COR-L47 (cell line): ENCODE results near the gene SMAD9.
A peak's percentile ranks its signal among the peaks of the same experiment; 100 is the strongest.

Experiments
- DNase-seq: peaks from one replicate; lab custom pipeline; 2025; lab: John Stamatoyannopoulos, UW

The SMAD9 gene

DNA sequence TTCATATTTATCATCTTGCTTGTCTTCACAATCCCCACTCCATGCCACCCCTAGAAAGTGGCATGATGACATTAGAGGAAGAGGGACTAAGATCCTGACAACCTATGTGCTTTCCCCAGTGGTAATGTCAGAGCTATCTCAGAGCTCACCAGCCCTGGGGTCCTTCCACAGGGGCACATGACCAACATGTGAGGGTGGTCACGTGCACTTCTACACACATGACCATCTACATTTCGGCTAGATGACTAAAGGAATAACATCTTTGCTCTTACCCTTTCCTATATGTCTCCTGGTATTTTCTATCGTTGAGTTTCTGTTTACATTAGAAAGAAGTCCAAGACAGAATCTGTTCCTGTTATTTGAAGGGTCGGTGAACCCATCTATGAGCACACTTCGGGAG lies 54.8 kb downstream of the SMAD9 start:
- no peak for DNase-seq

DNA sequence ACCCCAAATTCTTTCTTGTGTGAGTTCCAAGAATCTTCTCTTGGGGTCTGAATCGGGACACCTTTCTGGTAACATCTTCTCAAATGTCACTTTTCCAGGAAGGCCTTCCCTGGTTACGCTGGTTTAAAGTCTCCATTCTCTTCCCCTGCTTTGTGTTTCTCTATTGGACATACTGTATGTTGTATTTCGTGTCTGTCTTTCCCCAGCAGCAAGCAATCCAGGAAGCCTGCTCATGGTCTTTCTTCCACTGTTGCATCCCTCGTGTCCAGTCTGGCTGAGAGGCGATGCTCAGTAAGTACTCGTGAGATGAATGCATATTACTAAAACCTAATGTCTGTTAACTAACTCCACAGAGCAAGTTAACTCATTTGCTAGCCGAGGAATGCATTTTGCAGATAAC lies 57.3 kb downstream of the SMAD9 start:
- no peak for DNase-seq

DNA sequence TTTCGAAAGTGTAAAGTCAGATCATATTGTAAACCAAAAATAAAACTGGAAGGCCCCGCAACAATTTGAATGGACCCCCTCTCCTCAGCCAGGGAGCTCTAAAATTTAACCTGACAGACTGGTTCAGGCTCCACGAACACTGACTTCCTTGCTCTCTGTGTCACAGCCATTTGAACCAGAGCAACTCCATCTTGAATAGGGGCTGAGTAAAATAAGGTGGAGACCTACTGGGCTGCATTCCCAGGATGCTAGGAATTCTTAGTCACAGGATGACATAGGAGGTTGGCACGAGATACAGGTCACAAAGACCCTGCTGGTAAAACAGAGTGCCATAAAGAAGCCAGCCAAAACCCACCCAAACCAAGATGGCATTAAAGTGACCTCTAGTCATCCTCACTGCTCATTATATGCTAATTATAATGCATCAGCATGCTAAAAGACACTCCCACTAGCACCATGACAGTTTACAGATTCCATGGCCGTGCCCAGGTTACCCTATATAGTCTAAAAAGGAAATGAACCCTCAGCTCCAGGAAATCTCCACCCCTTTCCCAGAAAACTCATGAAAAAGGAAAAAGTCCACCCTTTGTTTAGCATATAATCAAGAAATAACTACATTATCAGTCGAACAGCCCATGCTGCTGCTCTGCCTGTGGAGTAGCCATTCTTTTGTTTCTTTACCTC lies 57.9 kb downstream of the SMAD9 start:
- no peak for DNase-seq

DNA sequence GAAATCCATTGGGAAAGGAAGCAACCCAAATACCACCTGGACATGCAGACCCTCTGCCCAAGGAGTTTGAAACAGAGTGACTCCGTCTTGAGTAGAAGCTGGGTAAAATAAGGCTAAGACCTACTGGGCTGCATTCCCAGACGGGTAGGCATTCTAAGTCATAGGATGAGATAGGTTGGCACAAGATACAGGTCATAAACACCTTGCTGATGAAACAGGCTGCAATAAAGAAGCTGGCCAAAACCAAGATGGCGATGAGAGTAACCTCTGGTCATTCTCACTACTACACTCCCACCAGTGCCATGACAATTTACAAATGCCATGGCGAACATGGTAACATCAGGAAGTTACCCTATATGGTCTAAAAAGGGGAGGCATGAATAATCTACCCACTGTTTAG lies 60.8 kb downstream of the SMAD9 start:
- no peak for DNase-seq

DNA sequence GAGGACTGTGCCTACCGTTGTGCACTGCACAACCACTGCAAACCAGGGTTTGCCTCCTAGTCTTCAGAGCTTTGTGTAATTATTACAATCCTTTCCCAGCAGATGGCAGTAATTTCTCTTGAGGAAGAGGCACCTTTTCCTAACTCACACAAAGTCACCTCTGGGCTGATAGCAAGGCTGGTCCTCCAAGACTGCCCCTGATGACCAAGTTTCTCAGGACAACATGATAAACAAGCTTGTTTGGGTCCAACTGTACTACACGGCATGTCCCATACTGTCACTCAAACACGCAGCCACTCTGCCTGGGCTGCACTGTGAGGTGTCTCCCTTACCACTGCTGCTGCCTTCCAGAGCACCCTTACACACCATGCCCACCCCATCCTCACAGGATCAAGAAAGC lies 61.7 kb downstream of the SMAD9 start:
- DNase-seq = peak; percentile 66

DNA sequence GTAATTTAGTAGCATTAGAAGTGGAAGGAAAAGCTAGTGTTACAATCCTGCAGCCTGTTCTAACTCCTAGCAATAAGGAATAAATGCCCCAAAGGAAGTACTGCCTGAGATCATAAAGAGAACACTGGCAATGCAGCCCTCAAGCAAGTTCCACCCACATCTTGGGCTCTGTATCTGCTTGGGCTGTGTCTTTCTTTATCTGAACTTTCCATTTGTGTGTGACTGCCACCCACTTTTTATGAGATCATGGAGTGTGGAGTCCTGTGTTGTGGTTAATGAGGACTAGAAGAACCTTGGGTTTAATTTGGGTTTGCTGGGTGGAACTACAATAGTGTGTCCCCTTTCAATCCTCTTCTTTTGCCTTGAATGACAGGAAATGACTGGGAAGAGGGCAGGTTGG lies 62.8 kb downstream of the SMAD9 start:
- DNase-seq = no peak

DNA sequence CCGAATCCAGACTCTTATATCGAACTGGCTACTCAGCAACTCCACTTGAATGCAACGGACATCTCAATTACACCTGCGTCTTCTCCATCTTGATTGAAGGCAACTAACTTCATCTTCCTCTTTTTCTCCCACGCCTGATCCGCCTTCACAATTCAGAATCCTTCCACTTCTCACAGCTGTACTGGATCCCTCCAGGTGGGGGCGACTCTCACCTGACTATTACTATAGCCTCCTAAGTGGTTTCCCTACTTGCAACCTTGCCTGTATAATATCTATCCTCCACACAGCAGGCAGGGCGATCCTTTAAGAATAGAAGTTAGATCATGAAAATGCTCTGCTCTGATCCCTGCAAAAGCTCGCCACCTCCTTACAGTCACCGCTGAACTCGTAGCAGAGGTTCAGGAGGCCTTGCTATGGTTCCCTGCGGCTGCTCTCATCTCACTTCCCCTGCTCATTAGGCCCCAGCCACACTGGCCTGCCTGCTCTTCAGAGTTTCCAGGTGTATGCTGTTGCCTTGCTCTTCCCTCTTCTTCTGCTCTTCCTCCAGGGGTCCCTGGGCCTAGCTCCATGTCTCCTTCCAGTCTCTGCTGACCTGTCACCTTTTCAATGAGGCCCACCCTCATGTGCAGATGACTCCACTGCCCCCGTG lies 69.1 kb downstream of the SMAD9 start:
- DNase-seq = peak; percentile 36

DNA sequence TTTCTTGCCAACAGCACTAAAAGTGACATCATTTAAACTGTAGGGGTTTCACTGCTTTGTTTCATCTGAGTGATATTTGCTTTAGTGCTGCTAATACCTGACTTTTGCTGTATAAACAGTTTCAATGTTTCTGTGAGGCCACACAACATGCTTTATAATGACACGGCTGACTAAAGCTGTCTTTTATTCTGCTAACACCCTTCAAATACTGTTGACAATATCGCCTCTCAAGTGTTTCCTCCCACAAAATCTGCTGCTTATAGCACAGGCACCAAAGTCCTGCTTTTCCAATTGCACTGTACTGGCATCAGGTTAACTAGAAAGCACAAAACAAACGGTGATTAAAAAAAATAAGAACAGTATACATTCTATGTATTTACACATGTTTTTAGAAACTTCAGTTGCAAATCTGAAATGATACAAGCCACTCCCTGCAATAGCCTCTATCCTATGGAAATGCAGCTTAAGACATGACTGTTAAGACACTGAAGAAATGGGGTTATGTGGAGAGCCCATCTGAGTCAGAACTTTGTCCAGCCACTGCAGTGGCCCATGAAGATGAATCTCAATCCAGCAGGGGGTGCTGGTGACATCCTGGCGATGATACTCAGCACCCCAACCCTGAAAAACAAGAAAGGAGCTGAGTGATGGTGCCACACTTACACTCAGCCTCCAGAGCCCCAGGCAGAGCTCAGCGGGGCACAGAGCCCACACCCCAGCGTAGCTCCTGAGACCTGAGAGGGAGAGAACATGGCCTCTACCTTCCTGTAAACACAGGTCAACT lies 71.6 kb downstream of the SMAD9 start:
- DNase-seq = no peak

DNA sequence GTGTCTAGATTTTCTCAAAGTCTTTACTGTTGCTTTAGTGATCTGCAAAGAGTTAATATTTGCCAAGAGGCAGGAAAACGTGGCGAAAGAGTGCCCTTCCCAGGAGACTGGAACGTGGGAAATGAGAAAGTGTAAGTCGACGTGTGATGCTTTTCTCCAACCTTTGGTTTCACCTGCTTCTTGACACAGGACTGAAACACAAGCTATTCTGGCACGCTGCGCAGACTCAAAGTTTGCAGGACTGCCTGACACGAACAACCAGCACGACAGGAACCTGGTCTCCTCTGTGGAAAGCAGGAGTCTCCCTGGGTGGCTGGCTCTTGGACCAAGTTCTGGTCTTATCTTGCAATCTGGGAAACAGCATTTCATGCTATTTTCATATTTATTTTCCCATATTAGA lies 72.4 kb downstream of the SMAD9 start:
- DNase-seq = no peak

DNA sequence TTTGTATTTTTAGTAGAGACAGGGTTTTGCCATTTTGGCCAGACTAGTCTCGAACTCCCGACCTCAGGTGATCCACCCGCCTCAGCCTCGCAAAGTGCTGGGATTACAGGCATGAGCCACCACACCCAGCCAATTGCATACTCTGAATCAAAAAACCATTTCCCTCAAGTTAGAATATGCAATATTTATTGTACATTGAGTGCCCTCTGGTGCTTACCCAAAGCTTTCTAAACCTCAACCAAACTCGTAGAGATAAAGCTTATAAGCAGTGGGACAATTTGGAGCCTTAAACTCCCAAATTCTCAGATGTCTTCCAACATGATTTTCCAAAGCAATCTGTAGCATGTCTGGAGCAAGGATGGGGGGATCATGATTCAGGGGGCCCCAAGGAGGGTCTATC lies 78.6 kb downstream of the SMAD9 start:
- no peak for DNase-seq

DNA sequence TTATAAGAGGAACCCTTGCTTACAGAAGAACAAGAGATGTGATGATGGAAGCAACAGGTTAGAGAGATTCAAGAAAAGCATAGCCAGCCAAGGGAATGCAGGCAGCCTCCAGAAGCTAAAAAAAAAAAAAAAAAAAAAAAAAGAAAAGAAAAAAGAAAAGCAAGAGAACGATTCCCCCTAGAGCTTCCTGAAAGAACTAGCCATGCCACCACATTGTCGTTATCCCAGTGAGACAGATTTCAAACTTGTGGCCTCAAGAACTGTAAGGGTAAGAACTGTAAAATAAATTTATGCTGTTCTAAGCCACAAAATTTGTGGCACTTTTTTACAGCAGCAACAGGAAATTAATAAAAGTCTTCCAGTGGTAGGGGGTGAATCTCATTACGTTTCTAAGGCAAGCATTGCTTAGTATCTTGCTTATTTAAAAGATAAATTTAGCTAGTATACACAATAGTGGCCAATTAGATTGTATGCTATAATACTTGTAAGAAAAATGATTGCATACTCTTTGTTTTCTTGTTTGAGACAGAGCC lies 79.3 kb downstream of the SMAD9 start:
- DNase-seq = no peak

DNA sequence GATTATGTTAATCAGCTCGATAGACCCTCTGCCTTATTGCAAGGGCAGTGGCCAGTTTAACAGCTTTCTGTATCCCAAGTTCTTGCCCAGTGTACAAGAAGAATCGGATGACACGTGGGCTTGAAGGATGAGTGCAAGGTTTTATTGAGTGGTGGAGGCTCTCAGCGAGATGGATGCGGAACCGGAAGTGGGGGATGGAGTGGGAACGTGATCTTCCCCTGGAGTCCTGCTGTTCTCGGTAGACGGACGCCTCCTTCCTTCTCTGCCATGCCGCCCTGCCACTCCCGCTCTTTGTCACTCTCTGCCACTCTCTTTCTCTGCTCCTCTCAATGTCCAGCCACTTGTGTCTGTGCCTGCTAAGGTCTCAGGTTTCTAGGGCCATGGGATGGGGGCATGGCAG lies 80.1 kb downstream of the SMAD9 start:
- DNase-seq = no peak

DNA sequence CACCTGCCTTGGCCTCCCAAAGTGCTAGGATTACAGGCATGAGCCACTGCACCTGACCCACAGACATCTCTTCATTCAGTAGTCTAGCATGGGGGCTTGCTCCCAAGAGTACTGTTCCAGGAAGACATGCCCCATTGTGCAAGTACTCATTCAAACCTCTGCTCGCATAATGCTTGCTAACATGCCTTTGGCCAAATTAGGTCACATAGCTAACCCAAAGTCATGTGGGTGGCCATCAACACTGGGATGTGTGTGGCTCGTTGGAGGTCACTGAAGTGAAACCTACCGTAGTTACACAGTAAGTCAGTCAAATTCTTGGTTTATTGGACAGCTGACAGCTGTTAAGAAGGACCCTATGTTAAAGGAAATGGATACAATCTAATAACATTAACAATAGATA lies 80.8 kb downstream of the SMAD9 start:
- no peak for DNase-seq

DNA sequence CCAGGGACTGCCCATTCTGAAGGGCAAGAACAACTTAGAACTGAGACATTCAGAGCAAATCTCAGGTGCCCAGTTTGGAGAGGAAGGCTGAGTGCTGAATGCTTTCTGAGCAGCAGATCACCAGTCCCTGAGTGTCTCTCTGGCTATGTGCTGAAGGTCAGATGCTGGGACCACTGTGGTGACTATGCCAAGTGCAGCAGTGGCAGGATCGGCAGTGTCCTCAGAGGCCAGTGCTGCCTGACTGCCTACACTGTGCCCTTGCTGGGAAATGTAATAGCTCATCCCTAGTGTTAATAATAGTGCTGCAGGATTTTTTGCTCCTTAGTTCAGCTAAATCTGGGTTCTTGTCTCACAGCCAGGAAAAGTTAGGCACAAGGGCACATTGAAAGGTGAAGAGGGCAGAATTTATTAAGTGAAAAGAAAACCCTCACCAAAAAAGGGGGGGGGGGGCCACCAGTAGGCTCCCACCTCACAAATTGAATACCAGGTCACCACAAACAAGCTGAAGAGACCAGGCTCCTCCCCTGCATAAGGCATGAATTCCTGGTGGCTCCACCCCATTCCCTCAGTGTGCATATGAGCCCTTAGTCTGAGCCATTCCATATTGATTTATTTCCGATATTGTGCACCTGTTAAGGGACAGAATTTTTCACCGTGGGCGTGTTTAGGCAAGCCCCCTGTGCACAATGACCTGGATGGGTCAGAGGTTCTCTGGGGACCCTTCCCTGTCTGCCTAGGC lies 82.5 kb downstream of the SMAD9 start:
- DNase-seq = no peak

DNA sequence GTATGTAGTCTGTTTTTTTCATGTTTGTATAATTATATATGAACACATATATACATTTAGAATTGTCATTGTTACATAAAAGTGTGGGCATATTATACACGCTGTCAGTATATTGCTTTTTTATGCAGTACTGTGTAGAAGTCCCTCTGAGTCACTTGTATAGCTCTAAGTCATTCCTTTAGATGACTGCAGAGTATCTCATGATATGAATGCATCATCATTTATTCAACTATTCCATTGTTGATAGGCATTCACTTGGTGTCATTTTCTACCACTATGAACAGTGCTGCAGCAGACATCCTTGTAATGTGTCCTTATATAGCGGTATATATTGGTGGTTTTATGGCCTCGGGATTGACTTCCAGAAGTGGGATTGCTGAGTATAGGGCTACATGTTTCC lies 85.7 kb downstream of the SMAD9 start:
- no peak for DNase-seq

DNA sequence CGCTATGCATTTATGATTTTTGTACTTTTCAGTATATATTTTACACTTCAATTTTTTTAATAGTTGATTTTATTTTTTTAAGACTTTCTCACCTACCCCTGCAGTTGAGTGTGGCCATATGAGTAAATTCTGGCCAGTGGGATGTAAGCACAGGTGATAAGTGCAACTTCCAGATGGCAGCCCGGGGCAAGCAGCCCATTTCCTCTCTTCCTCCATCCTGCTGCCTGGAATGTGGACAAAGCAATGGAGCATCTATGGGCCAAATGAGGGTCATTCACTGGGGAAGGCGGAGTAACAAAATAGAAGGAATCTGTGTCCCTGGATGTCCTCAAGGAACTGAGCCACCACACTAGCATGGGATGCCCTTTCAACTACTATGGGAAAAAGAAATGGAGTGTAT lies 88.7 kb downstream of the SMAD9 start:
- DNase-seq = no peak

DNA sequence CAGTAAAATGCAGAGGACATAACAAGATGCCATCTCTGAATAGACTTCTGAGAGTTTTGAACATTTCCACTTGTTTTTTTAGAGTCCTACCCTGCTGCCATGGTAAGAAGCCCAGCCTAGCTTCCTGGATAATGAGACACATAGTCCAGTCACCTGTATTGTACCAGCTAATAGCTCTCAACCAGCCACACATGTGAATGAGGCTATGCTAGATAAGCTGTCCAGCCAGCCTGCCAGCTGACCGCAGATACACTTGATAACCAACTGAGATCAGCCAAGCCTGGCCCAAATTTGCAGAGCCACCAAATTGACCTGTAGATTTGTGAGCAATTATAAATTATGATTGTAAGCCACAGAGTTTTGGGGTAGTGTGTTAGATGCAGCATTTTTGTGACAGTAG lies 90.3 kb downstream of the SMAD9 start:
- DNase-seq = no peak

DNA sequence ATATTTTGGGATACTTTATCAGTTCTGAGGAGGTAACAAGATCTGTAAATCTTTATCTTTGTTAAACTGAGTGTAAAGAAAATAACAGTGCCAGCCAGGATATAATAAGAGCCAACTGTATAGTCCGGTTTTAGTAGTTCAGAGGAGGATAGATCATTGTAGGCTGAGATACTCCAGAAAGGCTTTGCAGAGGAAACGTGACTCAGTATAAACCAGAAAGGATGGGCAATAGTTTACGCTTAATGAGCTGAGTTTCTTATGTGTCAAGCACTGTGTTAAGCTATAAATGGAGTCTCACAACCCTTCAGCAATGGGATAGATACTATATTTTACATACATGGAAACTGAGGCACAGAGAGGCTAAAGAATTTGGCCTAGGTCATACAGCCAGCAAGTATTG lies 97.3 kb downstream of the SMAD9 start:
- DNase-seq = no peak

DNA sequence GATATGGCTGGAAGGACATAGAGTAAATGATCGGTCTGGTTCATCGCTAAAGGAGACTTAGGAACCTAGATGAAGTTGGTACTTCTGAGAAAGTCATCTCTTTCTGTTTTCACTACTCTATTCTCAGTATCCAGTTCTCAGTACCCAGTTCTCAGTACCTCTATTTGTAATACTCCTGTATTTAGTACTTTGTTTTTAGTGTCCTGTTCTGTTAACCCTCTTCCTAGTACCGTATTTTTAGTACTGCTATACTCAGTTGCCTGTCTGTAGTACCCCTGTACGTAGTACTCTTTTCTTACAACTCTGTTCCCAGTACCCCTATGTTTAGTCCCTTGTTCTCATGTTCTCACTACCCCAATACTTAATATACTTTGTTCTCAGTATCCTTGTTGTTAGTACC lies 99.8 kb downstream of the SMAD9 start:
- DNase-seq = no peak

DNA sequence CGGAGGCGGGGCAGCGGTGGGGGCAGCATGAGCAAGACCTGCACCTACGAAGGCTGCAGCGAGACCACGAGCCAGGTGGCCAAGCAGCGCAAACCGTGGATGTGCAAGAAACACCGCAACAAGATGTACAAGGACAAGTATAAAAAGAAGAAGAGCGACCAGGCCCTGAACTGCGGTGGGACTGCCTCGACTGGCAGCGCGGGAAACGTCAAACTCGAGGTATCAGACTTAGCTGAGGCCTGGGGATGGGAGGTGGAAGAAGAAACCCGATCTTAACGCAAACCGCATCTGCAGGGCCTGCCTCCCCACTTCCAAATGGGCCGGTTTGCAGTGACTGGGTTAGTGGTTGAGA lies 100.3 kb downstream of the SMAD9 start:
- no peak for DNase-seq

DNA sequence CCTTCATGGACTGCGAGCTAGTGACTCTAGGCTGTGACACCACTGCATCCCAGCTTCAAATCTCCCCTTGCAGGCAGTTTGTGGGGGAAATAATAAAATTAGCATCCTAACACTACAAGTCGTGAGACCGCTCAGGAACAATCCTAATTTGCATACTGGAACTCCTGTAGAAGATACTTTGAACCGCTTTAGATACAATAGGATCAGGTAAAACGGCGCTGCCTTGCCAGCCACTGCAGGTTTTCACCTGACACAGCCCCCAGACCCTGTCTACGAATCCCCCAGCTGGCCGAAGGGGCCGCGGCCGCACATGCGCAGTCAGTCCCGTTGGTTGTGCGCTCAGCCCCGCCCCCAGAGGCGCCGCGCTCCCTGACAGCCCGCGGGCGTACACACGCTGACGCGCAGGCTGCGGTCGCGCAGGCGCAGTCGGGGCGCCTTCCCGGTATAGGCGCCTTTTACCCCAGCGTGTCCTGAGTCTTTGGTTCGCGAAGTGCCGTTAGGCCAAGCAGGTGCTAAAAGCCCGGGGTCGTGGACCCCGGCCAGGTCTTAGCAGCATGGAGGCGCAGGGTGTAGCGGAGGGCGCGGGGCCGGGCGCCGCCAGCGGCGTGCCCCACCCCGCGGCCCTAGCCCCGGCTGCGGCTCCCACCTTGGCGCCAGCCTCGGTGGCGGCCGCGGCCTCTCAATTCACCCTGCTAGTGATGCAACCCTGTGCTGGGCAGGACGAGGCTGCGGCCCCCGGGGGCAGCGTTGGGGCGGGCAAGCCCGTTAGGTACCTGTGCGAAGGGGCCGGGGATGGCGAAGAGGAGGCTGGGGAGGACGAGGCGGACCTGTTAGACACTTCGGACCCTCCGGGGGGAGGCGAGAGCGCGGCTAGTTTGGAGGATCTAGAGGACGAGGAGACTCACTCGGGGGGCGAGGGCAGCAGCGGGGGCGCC lies 101.0 kb downstream of the SMAD9 start, which contains the start of gene RFXAP:
RFXAP (plus strand) TSS at position 419 of the 935 bp plus-strand sequence; CDS start at position 555, 136 bp downstream.
- peak; percentile 82 for DNase-seq
